Islet of Langerhans (tissue), 1 donor: ENCODE measurements around the gene TDRD1.

Experiments used
- FAIRE-seq: peaks from one replicate; lab custom pipeline; 2011; peaks lifted over from hg19 to GRCh38; lab: Jason Lieb, UNC

The TDRD1 gene

DNA sequence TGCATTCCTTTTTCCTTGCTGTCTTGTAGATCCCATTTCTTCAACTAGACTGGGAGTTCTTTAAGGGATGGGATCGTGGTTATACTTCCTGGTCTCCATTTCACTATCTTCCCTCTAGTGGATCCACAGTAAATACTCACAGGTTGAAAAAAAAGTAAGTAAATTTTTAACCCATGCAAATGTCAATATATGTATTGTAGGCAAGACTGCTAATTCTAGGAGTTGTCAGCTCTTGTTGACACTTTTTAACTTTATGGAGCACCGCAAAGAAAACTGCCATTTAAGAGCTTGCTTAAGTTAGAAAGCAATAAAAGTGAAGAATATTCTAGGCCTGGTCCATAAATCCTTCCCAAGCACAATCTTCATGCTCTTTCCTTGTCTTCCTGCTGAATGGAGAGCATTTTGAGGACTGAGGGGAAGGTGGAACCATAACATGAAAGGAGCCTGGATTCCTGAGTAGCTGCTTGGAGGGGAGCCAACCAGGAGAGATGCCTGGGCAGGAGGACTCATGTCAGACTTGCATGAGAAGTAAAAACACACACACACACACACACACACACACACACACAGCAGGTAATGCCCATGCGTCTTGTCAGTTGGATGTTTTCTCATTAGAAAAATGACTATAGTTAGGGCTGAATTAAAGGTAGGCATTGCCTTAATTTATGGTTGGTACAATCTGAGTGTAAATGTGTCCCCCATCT, 92.1 kb downstream of the TDRD1 start:
- no peak for FAIRE-seq

DNA sequence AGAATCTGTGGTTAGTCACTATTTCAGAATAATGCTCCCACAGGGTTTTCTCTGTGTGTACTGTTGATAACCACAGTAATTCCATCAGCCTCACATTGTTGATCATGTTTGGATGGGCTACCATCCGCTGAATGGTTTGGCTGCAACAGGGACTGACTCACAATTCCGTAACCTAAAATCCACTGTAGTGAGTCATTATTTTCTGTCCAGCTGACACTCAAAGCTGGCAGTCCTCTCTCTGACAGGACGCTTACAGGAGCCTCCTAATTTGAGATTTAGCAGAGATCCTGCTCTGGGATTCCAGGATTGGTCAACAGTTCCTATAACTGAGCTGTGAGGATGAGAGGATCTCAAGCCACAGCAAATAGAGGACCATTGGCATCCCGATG, 92.6 kb downstream of the TDRD1 start:
- FAIRE-seq, result no peak

DNA sequence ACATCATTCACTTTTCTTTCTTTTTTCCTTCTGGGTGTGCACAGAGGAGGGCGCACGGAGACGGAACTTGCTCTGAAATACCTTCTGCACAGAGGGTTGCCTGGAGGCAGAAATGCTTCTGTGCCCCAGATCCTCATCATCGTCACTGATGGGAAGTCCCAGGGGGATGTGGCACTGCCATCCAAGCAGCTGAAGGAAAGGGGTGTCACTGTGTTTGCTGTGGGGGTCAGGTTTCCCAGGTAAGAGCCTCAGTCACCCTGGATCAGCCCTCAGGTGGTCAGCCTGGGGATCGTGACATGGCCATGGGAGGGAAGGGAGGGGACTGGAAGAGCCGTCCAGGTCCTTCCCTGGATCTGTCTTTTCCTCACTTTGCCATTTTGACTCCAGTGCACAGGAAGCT, 93.5 kb downstream of the TDRD1 start:
- FAIRE-seq, result no peak

DNA sequence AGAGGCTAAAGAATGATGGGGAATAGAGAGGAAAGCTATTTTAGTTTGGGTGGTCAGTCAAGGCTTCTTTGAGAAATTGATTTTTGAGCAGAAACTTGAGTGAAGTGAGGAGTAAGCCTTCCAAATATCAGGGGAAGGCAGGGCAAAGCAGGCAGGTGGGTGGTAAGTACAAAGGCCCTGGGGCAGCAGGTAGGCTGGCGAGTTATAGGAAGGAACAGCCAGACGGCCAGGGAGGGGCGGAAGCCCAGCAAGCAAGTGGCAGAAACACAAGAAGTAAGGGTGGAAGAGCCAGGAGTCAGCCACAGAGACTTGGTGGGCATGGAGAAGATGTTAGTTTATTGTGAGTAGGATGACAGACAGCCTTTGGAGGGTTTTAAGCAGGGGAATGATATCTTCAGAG, 94.8 kb downstream of the TDRD1 start:
- no peak for FAIRE-seq

DNA sequence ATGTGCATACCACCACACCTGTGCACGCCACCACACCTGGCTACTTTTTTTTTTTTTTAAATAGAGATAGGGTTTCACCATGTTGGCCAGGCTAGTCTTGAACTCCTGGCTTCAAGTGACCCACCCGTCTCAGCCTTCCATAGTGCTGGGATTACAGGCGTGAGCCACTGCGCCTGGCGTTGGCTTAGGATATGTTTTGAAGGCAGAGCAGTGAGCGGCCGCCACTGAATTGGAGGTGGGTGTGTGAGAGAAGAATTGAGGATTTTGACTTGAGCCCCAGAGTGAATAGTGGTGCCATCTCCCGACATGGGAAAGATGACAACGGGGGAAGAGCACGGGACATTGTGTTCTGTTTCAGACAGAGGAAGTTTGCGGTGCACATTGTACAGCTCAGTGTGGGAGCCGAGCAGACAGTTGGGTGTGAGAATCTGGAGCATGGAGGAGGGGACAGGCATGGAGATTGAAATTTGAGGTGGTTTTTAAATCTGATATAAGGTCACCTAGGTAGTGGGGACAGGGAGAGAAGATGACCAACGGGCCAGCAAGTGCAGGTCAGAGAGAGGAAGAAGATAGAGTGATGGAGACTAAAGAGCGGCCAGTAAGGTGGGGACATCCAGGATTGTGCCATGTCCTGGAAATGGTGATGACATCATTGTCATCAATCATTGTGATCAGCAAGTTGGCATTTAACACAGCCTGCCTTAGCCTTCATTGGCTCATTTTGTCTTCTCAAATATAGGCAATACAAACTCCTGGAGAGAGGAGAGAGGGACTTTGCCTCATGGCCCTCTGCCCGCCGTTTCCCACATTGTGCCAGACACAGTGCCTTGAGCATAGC, 95.7 kb downstream of the TDRD1 start:
- FAIRE-seq, result no peak

DNA sequence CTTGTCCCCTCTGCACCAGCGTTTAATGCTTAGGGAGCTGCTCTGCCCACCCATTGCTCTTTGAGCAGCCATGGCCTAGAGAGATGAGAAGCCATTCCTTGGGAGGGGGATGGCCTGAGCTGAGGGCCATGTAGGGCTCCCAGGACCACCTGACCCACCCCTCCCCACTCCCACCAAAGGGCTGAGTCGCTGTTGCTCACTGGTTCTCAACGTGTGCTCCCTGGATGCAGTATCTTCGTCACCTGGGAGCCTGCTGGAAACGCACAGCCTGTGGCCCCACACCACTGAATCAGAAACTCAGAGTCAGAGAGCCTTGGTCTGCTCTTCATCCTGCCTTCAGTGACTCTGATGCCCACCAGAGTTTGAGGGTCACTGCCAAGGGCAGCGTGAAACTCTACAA, 96.9 kb downstream of the TDRD1 start:
- FAIRE-seq, result no peak

DNA sequence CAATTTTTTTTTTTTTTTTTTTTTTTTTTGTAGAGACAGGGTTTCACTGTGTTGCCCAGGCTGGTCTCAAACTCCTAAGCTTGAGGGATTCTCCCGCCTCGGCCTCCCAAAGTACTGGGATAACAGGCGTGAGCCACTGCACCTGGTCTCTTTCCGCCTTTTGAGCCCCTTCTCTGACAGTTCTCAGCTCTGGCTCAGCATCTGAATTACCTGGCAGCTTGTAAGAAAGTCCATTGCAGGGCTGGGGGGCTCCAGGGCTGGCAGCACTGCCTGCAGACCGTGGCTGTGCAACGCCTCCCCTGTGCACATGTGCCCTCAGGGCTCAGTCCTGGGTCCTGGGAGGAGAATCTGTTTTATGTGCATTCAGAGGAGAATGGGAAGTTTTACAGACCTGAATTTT, 97.5 kb downstream of the TDRD1 start:
- no peak for FAIRE-seq

DNA sequence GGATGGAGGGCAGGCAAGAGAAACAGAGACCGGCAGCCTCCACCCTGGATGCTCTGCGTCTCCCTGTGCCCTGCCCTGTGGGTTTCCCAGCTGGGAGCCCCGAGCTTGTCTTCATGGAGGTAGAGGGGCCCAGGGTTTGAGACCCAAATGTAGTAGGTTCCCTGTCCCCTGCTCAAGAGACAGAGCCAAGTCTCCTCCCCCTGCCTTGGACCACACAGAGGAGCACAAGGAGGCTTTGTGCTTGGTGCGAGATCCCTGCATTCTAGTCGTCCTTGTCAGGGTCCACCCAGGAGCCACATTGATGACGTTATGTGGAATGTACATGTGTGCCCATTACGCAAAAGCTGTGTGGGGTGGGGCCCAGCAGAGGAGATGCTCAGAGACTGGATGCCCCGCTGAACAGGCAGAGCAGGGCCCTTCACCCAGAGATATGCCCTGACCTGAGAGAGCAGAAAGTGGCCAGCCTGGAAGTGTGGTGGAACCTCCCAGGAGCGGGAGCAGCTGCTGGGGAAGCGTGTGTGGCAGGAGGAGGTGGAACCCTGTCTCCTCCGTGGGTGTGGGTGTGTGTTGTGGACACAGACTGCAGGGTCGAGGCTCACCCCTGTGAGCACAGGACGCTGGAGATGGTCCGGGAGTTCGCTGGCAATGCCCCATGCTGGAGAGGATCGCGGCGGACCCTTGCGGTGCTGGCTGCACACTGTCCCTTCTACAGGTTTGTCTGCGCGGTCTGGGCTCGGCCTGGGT, 99.2 kb downstream of the TDRD1 start:
- FAIRE-seq, result no peak

DNA sequence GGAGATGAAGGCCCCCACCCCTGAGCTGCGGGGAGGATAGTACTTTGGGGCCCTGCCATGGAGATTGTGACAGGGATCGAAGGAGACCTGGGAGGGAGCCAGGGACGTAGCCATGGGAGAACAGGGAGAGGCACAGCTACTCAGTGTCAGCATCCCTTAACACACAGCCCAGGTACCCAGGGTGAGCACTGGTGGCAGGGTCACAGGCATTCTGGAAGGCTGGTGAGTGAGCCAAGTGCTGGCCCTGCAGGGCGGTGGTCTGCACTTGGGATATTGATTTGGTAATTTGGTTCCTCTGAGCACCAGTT, 99.7 kb downstream of the TDRD1 start:
- no peak for FAIRE-seq

DNA sequence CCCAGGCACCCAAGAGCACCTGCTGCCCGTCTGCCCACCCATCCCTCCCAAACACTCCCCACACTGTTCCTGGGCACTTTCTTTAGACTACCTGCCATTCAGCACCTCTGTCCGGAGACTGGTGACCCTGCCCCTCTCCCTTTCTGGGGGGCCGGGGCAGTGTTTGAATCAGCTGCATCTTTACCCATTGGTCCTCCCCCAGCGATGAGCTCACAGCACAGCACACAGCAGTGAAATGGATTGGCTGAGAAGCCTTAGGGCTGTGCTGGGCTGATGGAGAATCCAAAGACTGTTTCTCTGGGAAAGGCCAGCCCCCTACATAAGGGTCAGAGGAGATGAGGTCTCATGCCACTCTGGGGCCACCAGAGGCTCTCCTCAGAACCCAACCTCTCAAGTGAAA, 100.1 kb downstream of the TDRD1 start:
- no peak for FAIRE-seq

DNA sequence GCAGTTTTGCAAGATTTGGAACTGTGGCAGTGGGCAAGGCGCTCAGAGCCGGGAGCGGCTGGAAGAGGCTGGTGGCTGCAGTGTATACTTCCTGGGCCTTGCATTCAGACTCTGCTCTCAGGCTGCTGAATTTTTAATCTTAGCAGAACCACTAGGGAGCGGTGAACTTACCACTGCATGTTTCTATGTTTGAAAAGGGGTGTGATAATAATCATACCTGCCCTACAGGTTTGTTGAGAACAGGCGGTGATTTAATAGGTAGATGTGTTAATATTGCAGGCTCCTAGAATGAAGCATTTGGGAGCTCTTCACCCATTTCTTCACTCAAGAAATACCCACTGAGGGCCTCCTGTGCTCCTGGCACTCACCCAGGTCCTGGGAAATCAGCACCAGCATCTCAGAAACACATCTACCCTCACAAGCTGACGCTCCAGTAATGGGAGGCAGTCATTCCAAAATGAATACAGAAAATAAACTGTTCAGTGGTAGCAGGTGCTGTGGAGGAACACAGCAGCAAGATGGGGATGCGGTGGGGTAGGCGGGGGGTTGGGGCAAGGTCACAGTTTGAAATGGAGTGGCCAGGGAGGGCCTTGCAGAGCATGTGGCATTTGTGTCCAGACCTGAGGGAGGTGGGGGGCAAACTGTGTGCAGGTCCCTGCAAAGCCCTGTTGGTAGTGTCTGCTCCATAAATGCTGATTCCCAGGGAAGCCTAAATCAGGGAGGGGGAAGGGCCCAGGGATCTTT, 100.9 kb downstream of the TDRD1 start:
- FAIRE-seq, result no peak

DNA sequence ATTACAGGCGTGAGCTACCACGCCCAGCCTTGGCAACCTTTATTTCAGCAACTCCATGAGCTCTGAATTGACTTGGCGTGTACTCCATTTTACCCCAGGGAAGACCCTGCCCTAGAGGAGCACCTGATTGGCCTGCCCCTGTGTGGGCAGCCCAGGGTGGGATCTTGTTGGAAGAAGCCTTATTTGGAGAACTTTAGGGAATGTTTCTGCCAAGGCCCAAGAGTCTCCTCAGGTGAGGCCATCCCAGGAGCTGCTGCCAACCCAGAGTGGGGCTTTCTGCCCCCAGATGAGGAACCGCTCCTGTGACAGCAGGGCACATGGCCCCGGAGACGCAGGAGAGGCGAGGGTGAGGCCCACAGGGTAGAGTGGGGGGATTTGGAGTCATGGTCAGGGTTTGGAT, 101.9 kb downstream of the TDRD1 start:
- no peak for FAIRE-seq

DNA sequence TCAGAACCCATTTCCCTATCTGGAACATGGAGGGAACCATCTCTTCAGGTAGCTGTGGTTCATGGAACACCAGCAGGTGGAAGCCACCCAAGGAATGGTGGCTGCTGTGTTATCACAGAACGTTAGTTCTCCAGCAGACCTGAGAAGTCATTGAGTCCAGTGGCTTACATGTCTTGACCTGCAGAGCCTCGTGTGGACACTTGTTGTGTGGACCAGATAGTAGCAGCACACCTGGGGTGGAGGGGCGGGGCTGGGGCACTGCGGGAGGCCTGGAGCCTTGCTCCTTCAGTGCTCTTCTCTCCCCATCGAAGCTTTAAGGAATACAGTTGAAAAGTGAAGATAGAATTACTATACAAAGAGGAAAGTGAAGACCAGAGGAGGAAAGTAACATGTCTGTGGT, 102.3 kb downstream of the TDRD1 start:
- FAIRE-seq, result no peak
